ENCODE measurements around the gene GSX2. TPM values are rescaled to one million over a fixed set of nuclear protein-coding genes. Genes with fewer than 3 reads are reported as not detected.

The GSX2 gene
- total RNA-seq, 1 donor from 2014 or later = not detected

DNA sequence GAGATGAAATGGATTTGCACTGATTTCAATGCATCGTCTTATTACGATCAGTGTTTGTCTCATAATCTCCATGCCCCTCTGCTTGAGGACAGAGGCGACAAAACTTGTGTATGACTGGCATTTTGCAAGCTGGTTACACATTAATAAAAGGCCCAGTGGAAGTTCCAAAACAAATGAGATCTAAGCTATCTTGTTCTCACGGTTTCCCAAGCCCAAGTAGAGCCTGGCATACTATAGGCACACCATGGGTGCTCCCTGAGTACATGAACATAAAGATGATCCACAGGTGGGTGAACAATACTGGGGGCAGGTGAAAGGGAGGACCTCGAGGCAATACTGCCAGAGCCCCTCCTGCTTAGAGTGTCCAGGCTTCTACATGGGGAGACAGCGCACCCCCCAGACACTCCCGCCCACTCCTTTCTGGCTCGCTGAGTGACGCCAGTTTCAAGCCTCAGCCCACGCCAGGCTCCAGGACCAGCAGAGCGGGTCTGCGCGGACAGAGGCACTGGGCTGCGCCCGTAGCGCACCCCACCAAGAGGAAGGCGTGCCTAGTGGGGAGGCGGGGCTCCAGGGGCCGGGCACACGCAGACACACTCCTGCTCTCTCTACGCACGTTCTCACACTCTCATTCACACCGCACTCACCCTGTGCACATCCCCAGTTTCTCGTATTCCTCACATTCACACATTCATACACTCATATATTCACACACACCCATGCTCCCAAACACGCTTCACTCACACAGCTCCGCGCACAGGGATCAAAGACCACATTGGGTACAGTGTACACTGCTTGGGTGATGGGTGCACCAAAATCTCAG lies 8.9 kb upstream of the GSX2 start:
- Mint-ChIP-seq H3K36me3 (ENCODE audit: low read depth) (no peaks in the 10 kb centered on the region), H3K27ac (no peak overlapping the region), H3K4me3 (peak overlapping the region; percentile 87), H3K27me3 (peaks cover 77% of the 10 kb centered on the region), H3K4me1 (peaks cover 19% of the 10 kb centered on the region), H3K9me3 (no peaks in the 10 kb centered on the region)
- intact Hi-C loops (cut with micrococcal nuclease) = loop anchor here (2.0 kb wide), 1 partner anchor 26 kb away; the partner anchor contains the start of gene CHIC2
- no peak for DNase-seq

DNA sequence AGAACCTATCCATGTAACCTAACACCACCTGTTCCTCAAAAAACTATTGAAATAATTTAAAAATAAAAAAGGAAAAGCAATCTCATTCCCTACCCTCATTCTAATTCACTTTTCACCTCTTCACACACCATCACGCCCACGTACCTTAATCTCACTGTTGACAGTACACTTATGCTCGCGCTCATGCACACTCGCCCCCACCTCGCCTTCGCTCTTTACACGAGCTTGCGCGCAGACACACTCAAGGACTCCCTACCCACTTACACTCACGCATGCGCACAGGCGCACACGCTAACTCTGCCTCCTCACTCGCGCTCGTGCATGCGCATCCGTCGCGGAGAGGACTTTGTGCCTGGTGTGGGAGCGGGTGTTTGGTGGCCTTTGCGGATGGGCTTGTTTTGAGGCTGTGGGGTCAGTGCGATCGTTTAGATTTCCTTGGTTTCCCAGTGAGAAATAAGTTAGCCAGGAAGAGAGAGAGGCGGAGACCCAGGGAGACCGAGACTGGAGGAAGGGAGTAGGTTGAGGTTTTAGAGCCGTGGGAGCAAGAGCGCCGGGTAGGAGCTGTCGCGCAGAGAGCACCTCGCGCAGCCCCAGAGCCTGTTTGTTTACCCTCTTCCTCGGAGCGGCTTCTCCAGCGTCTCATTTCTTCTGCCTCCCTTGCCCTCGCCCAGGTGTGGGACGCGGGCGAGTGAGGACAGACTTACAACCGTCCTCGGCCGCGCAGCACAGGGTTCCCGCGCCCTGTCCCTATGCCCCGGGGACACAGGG lies 8.1 kb upstream of the GSX2 start:
- peak; percentile 93 for DNase-seq
- H3K4me3 Mint-ChIP-seq = peak overlapping the region; percentile 87
- no peaks in the 10 kb centered on the region for H3K9me3 Mint-ChIP-seq
- no peak overlapping the region for H3K27ac Mint-ChIP-seq
- H3K4me1 Mint-ChIP-seq = peaks cover 21% of the 10 kb centered on the region
- peaks cover 77% of the 10 kb centered on the region for H3K27me3 Mint-ChIP-seq
- intact Hi-C loops (cut with micrococcal nuclease) = loop anchor here (1.0 to 2.0 kb wide), 3 partner anchors 9 to 27 kb away; partner anchors contain the start of gene CHIC2
- no peaks in the 10 kb centered on the region for H3K36me3 Mint-ChIP-seq (ENCODE audit: low read depth)

DNA sequence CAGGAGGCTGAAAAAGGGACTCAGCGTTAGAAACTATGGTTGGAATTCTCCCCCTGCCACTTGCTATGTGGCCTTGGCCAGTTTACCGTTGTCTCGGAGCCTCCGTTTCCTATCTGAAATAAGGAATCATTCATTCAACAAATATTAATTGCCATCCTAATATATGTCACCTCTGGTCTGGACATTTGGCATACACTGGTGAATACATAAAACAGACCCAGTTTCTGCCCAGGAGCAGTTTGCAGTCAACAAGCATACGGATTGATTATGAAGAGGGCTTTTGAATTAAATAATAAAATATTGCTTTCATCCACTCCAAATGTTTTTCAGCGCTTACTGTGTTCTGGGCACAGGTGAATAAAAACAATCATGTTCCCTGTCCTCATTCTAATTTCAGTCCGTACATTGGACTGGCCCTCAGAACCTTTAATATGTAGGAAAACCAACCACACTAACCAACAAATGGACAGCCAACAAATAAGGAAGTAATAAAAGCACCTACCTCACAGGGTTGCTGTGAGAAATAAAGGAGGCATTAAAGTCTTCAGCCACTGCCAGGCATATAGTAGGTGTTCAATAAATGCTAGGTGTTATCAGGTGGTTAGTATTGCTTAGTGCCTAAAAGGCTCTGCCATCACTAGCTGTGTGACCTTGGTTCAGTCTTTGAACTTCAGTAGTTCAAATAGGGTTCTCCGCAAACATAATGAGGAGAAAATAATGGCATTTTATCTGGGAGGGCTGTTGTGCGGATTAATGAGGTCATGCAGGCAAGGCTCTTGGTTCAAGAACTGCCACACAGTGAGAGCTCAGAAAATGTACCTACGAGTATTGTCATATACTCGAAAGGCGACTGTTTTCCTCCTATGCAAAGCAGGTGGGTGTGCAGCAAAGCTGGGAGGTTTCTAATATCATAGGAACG lies 7.3 kb upstream of the GSX2 start:
- DNase-seq = no peak
- peak overlapping the region; percentile 87 for H3K4me3 Mint-ChIP-seq

DNA sequence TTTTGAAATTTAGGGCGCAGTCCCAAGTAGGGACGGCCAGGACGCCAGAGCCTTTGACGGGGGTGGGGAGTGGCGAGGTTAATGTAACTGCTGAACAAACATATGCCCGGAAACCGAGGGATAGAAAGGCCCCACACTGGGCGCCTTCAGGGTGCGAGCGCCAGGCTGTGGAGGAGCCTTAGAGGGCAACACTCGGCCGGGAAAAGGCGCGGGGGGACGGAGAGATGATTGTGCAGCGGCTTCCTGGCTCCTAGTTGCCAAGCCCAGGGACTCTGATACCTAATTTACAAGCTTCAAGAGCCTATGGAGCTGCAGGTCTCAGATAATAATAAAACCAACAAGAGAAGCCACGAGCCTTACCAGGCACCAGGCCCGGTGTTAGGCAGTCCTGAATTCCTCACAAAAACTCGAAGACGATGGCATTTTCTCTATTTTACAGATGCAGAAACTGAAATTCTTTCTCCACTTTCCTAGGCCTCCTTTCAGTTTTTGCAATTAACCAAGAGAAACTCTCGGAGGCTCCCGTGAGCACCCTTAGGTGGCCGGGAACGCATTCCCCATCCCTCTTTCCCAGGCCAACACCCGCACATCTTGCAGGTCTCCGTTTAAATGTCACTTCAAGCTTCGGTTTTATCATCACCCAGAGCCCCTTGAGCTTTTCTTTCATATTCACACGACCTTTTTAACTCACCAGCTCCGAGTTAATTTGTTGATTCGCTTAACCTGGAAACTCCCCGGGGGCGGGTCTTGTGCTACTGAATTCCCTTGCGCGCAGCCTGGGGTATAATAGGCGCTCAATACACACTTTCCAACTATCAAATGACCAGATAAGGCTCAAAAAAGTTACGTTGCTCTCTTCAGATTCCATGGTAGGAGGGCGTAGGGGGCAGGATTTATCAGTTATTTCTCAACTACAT lies 6.4 kb upstream of the GSX2 start:
- Mint-ChIP-seq H3K27me3 (peaks cover 82% of the 10 kb centered on the region), H3K4me3 (peak overlapping the region; percentile 17), H3K9me3 (no peaks in the 10 kb centered on the region), H3K36me3 (ENCODE audit: low read depth) (no peaks in the 10 kb centered on the region), H3K4me1 (peaks cover 22% of the 10 kb centered on the region), H3K27ac (no peak overlapping the region)
- intact Hi-C loops (cut with micrococcal nuclease) = loop anchor here (2.0 kb wide), 1 partner anchor 15 kb away; no protein-coding TSS in a partner anchor
- DNase-seq = peak; percentile 62

More for the DNA sequence above, 7.3 kb upstream of the GSX2 start:
- H3K27me3 Mint-ChIP-seq = peaks cover 79% of the 10 kb centered on the region
- peaks cover 21% of the 10 kb centered on the region for H3K4me1 Mint-ChIP-seq
- intact Hi-C loops (cut with micrococcal nuclease) = loop anchor here (1.0 to 2.0 kb wide), 2 partner anchors 9 to 16 kb away; no protein-coding TSS in a partner anchor
- no peaks in the 10 kb centered on the region for H3K36me3 Mint-ChIP-seq (ENCODE audit: low read depth)
- H3K9me3 Mint-ChIP-seq = no peaks in the 10 kb centered on the region
- no peak overlapping the region for H3K27ac Mint-ChIP-seq

DNA sequence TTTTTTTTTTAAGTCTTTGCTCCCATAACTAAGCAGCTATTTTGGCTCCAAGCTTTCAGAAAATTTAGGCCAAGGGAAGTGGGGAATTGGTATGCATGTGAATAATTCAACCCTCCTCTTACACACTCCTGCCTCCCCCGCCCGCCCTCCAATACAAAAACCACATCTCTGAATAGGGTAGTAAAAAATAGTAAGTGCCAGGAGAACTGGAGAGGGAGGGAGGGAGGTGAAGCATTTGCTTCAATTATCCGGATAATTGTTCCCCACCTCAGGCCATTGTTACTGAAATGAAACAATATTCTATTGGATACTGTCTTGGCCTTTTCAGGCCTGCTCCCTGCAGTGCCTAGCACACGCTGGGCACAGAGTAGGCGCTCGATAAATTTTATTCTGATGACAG lies 5.5 kb upstream of the GSX2 start:
- no peaks in the 10 kb centered on the region for H3K9me3 Mint-ChIP-seq
- peaks cover 86% of the 10 kb centered on the region for H3K27me3 Mint-ChIP-seq
- DNase-seq = no peak
- H3K4me1 Mint-ChIP-seq = peaks cover 29% of the 10 kb centered on the region
- no peaks in the 10 kb centered on the region for H3K36me3 Mint-ChIP-seq (ENCODE audit: low read depth)
- H3K27ac Mint-ChIP-seq = no peak overlapping the region
- H3K4me3 Mint-ChIP-seq = no peak overlapping the region
- intact Hi-C loops (cut with micrococcal nuclease) = no loop called here

DNA sequence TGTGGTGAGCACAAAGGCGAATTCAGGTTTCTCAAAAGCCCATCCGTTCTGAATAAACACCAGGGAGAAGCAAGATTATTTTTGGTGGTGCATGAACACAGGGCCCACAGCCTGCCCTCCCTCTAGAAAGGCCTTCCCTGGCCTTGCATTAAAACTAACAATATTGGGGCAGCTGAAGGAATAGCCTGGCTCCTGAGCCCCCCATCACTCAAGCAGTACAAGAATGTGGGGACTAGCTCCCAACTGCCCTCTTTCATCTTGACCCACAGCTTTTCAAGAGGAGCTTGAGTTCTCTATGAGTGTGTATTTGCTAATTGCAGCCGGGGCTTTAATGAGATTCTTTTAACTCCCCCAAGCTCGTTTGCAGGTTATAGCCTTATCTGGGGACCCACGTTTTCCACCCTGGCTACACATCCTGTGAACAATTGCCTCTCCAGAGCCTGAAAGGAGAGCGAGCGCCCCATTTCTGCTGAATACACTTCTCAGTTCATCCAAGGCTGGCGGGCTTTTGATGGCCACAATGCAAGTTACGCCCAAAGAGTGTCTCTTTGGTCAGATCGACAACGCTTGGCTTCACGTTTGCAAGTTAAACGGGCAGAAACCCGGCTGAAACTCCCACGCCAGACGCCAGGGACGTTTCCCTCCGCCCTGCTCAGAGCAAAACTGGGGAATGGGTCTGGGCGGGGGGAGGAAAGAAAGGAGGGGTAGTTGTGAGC lies 4.7 kb upstream of the GSX2 start:
- peaks cover 89% of the 10 kb centered on the region for H3K27me3 Mint-ChIP-seq
- H3K36me3 Mint-ChIP-seq (ENCODE audit: low read depth) = no peaks in the 10 kb centered on the region
- no peak overlapping the region for H3K4me3 Mint-ChIP-seq
- no peak for DNase-seq
- no peaks in the 10 kb centered on the region for H3K9me3 Mint-ChIP-seq
- no peak overlapping the region for H3K27ac Mint-ChIP-seq
- peaks cover 34% of the 10 kb centered on the region for H3K4me1 Mint-ChIP-seq
- intact Hi-C loops (cut with micrococcal nuclease) = loop anchor here (5.0 kb wide), 2 partner anchors 163 to 898 kb away; no protein-coding TSS in a partner anchor

GRCh38 chr4:54096295-54096962 lies 3.5 kb upstream of the GSX2 start:
- H3K4me1 Mint-ChIP-seq = peaks cover 34% of the 10 kb centered on the region
- no peak overlapping the region for H3K27ac Mint-ChIP-seq
- no peak for DNase-seq
- intact Hi-C loops (cut with micrococcal nuclease) = loop anchor here (5.0 kb wide), 2 partner anchors 164 to 899 kb away; no protein-coding TSS in a partner anchor
- H3K36me3 Mint-ChIP-seq (ENCODE audit: low read depth) = no peaks in the 10 kb centered on the region
- H3K27me3 Mint-ChIP-seq = peaks cover 88% of the 10 kb centered on the region
- no peaks in the 10 kb centered on the region for H3K9me3 Mint-ChIP-seq
- H3K4me3 Mint-ChIP-seq = no peak overlapping the region

DNA sequence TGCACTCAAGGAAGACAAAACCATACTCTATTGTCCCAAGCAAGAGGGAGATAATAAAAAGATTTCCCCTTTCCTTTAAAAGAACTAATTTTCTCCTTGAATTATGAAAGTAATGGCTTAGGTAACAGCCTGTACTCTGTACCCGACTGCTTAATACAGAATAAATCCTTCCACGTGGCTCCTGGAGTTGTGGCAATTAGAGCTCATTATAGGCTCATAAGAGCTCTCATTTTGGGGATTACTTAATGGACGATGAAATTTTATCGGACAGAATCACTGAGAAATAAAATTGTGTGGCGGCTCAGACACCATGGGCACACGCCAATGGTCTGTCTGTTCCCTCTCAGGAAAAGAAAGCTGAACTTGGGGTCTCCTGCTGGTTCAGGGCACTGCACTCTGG lies 2.8 kb upstream of the GSX2 start:
- peaks cover 32% of the 10 kb centered on the region for H3K4me1 Mint-ChIP-seq
- no peak overlapping the region for H3K27ac Mint-ChIP-seq
- no peak for DNase-seq
- H3K4me3 Mint-ChIP-seq = no peak overlapping the region
- no peaks in the 10 kb centered on the region for H3K36me3 Mint-ChIP-seq (ENCODE audit: low read depth)
- peaks cover 91% of the 10 kb centered on the region for H3K27me3 Mint-ChIP-seq
- no peaks in the 10 kb centered on the region for H3K9me3 Mint-ChIP-seq
- intact Hi-C loops (cut with micrococcal nuclease) = loop anchor here (5.0 kb wide), 2 partner anchors 165 to 900 kb away; no protein-coding TSS in a partner anchor

DNA sequence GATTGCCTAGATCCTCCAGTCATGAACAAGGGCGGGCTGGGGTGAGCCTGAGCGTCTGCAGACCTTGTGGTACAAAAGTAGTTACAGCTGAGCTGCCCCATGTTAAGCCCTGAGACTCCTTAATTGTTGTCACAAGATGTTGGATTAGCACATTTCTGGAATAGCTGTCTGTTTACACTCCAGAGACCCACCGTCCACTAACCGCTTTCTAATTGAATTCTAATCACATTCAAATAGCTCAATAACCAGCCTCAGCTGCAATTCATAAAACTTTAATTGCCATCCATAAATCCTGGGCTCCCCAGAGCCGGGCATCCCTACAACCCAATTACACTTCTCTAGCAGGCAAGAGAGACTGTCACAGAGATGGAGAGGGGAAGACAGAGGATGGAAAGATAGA lies 1.6 kb upstream of the GSX2 start:
- Mint-ChIP-seq H3K9me3 (no peaks in the 10 kb centered on the region), H3K27me3 (peaks cover 91% of the 10 kb centered on the region), H3K36me3 (ENCODE audit: low read depth) (no peaks in the 10 kb centered on the region), H3K4me1 (peaks cover 34% of the 10 kb centered on the region), H3K4me3 (no peak overlapping the region), H3K27ac (no peak overlapping the region)
- no peak for DNase-seq
- intact Hi-C loops (cut with micrococcal nuclease) = loop anchor here (5.0 kb wide), 2 partner anchors 166 to 901 kb away; no protein-coding TSS in a partner anchor

DNA sequence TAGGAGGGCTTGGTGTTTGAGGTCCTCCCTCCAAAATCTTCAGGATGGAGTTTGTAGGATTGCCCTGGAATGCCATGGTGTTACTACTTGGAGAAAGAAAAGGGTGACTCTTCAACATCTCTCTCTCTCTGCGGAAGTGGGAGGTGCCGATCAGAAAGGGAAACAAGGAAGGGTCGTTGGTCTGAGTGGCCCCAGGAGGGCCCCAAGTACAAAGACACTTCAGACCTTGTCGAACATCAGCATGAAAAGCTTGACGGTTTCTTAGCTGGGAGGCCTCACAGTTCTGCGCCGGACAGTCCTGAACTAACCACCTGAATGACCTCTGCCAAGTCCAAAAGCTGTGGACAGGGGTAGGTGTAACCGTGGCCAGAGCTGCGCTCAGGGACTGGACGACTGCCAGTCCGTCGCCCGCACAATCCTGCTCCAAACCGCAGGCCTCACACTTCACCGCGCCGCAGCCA lies 646 bp upstream of the GSX2 start:
- DNase-seq = no peak
- H3K4me1 Mint-ChIP-seq = peaks cover 29% of the 10 kb centered on the region
- no peaks in the 10 kb centered on the region for H3K9me3 Mint-ChIP-seq
- intact Hi-C loops (cut with micrococcal nuclease) = loop anchor here (5.0 kb wide), 2 partner anchors 167 to 902 kb away; no protein-coding TSS in a partner anchor
- peak overlapping the region; percentile 59 for H3K4me3 Mint-ChIP-seq
- H3K36me3 Mint-ChIP-seq (ENCODE audit: low read depth) = no peaks in the 10 kb centered on the region
- no peak overlapping the region for H3K27ac Mint-ChIP-seq
- peaks cover 90% of the 10 kb centered on the region for H3K27me3 Mint-ChIP-seq

DNA sequence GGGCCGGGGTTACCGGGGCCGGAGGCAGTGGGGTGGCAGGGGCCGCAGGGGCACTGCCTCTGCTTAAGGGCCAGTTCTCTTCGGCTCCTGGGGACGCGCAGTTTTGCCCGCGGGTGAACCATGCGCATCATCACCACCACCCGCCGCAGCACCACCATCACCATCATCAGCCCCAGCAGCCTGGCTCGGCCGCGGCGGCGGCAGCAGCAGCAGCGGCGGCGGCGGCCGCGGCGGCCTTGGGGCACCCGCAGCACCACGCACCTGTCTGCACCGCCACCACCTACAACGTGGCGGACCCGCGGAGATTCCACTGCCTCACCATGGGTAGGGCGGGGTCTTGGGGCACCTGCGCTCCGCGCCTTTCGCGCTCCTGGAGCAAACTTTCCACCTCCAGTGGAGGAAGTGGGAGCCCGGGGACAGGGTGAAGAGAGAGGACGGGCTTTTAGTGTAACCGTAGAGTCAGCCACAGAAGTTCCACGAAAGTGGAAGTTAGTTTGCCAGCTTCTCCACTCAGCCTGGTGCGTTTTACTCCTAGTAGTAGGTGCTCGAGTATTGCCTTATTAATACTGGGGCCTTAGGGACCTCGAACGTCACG lies 729 bp downstream of the GSX2 start:
- peak; percentile 64 for DNase-seq
- Mint-ChIP-seq H3K36me3 (ENCODE audit: low read depth) (no peaks in the 10 kb centered on the region), H3K4me3 (peak overlapping the region; percentile 55), H3K27me3 (peaks cover 88% of the 10 kb centered on the region), H3K27ac (no peak overlapping the region), H3K4me1 (peaks cover 32% of the 10 kb centered on the region), H3K9me3 (no peaks in the 10 kb centered on the region)
- intact Hi-C loops (cut with micrococcal nuclease) = loop anchor here (1.0 to 5.0 kb wide), 3 partner anchors 8 to 193 kb away; no protein-coding TSS in a partner anchor

Data from activated CD4-positive, alpha-beta T cell treated with anti-CD3 and anti-CD28 coated beads, Interleukin-2, amount 10 ng/mL, durations not matched to agents 24 days and 14 days (primary cell).